WERI-Rb-1 (cell line): ENCODE data around the gene CALCA.

ENCODE experiments used
- DNase-seq: peaks from one replicate; pipeline ENCODE4 v3.0.0-alpha.2; 2020
- H3K27ac ChIP-seq: fragments of 250-450 bp; sonication (Bioruptor Pico); 2 replicates; pipeline ENCODE4 v1.5.1; 2020; ENCODE audit warnings: mild to moderate bottlenecking, moderate library complexity
- H3K27me3 ChIP-seq: fragments of 250-450 bp; sonication (Bioruptor Pico); 2 replicates; pipeline ENCODE4 v1.5.1; 2021; ENCODE audit warnings: mild to moderate bottlenecking, low read depth, moderate library complexity; ENCODE audit not compliant: insufficient read depth, severe bottlenecking
- H3K36me3 ChIP-seq: fragments of 250-450 bp; sonication (Bioruptor Pico); 2 replicates; pipeline ENCODE4 v1.5.1; 2020; ENCODE audit warnings: mild to moderate bottlenecking, moderate library complexity
- H3K4me3 ChIP-seq: 2 replicates; pipeline ENCODE4 v1.5.1; 2011; ENCODE audit warnings: low read depth, mild to moderate bottlenecking, control low read depth, low read length
- H3K9me3 ChIP-seq: fragments of 250-450 bp; sonication (Bioruptor Pico); 2 replicates; pipeline ENCODE4 v1.5.1; 2021; ENCODE audit warnings: mild to moderate bottlenecking, moderate library complexity; ENCODE audit not compliant: severe bottlenecking
- TF ChIP-seq, protein P1 (sequence below): IDR thresholded peaks from 2 replicates; pipeline ENCODE4 v1.5.1; 2011; ENCODE audit warnings: low read depth, mild to moderate bottlenecking, control low read depth, inconsistent platforms, low read length

CALCA gene

GRCh38 chr11:14973621-14974514, 1.7 kb upstream of the CALCA start:
- peaks cover 82% of the 10 kb centered on the region for H3K27me3 ChIP-seq

GRCh38 chr11:14972581-14973495, 687 bp upstream of the CALCA start:
- no peaks in the 10 kb centered on the region for H3K36me3 ChIP-seq
- no peak for DNase-seq
- no peak overlapping the region for H3K4me3 ChIP-seq
- no peaks in the 10 kb centered on the region for H3K9me3 ChIP-seq
- TF ChIP-seq, protein P1, sequence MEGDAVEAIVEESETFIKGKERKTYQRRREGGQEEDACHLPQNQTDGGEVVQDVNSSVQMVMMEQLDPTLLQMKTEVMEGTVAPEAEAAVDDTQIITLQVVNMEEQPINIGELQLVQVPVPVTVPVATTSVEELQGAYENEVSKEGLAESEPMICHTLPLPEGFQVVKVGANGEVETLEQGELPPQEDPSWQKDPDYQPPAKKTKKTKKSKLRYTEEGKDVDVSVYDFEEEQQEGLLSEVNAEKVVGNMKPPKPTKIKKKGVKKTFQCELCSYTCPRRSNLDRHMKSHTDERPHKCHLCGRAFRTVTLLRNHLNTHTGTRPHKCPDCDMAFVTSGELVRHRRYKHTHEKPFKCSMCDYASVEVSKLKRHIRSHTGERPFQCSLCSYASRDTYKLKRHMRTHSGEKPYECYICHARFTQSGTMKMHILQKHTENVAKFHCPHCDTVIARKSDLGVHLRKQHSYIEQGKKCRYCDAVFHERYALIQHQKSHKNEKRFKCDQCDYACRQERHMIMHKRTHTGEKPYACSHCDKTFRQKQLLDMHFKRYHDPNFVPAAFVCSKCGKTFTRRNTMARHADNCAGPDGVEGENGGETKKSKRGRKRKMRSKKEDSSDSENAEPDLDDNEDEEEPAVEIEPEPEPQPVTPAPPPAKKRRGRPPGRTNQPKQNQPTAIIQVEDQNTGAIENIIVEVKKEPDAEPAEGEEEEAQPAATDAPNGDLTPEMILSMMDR: no peak
- H3K27ac ChIP-seq: no peak overlapping the region
- H3K27me3 ChIP-seq: peaks cover 92% of the 10 kb centered on the region

More at GRCh38 chr11:14973621-14974514, 1.7 kb upstream of the CALCA start:
- DNase-seq: no peak
- H3K4me3 ChIP-seq: no peak overlapping the region
- H3K9me3 ChIP-seq: no peaks in the 10 kb centered on the region
- H3K36me3 ChIP-seq: no peaks in the 10 kb centered on the region
- TF ChIP-seq, protein P1: no peak
- H3K27ac ChIP-seq: no peak overlapping the region

DNA sequence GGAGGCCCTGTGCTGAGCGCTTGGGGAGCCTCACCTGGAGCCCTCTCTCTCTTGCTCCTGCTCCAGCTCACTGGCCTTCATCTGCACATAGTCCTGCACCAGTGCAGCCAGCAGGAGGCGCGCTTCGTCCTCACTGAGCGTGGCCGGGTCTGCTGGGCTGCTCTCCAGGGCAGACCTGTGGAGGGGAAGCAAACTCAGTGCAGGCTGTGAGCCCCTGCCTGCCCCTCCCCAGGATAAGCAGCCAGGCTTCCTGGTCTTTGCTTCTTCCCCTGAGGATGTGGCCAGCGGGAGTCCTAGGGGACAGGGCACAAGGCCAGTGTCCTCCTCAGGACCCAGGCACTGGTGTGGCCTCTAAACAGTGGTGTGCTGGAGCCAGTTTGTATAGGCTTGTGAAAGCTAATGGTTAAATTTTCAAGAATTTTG, 2.2 kb downstream of the CALCA start:
- peaks cover 97% of the 10 kb centered on the region for H3K27me3 ChIP-seq
- no peak overlapping the region for H3K4me3 ChIP-seq
- DNase-seq: peak; percentile 57
- no peaks in the 10 kb centered on the region for H3K36me3 ChIP-seq
- no peaks in the 10 kb centered on the region for H3K9me3 ChIP-seq
- no peak overlapping the region for H3K27ac ChIP-seq
- TF ChIP-seq, protein P1: peak; percentile 84

DNA sequence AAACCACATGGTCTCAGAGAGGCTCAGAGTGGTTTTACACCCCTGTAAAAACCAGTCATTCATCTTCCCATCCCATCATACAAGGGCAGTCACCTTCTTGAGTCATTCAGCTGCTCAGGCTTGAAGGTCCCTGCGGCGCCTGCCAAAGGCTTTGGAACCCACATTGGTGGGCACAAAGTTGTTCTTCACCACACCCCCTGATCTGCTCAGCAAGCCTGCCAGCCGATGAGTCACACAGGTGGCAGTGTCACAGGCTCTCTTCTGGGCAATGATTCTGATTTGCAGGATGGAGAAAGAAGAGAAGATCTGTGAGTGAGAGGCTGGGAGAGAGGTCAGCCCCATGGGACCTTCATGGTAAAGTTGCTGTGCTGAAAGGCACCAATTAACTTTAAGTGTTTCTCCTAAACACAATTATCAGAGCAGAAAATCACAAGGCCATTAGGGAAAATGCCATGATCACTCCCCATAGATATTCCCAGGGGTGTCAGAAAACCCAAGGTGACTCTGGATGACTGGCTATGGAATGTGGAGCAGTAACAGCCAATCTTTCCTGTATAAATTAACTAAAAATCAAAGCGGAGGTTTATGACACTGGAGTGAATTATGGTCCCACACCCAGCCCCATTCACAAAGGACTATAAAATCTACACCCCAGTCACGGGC, 4.4 kb downstream of the CALCA start:
- Histone ChIP-seq H3K27ac (no peak overlapping the region), H3K27me3 (peaks cover 76% of the 10 kb centered on the region), H3K36me3 (no peaks in the 10 kb centered on the region), H3K4me3 (no peak overlapping the region), H3K9me3 (no peaks in the 10 kb centered on the region)
- no peak for DNase-seq
- TF ChIP-seq, protein P1: no peak

DNA sequence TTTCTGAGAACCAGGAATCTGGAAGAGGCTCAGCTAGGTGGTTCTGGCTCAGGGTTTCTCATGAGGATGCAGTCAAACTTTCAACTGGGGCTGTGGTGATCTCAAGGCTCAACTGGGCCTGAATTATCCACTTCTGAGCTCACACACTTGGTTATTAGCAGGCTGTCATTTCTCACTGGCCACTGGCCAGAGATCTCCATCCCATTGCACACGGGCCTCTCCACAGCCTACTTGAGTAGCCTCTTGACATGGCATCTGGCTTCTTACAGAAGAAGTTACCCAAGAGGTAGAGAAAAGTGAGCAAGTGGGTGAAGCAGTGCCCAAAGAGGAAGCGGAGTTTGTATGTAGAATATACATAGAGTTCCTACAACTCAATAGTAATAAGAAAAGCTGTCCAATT, 16.0 kb downstream of the CALCA start:
- TF ChIP-seq, protein P1: no peak
- Histone ChIP-seq H3K9me3 (no peaks in the 10 kb centered on the region), H3K27ac (no peak overlapping the region), H3K36me3 (no peaks in the 10 kb centered on the region), H3K27me3 (peaks cover 30% of the 10 kb centered on the region), H3K4me3 (no peak overlapping the region)
- DNase-seq: no peak
